B cell (primary cell): ENCODE results near the gene TP53AIP1.

Source experiments
- EZH2 ChIP-seq: IDR thresholded peaks from 2 replicates; pipeline ENCODE4 v1.6.1; 2012; ENCODE audit warnings: borderline replicate concordance, low read depth, mild to moderate bottlenecking, moderate library complexity, low read length; ENCODE audit not compliant: insufficient read depth, poor library complexity, severe bottlenecking
- TF ChIP-seq, protein P1 (sequence below): fragments of 200-600 bp; IDR thresholded peaks from one replicate; pipeline ENCODE4 v1.8.0; 2022; ENCODE audit warnings: antibody characterized with exemption, mild to moderate bottlenecking

DNA sequence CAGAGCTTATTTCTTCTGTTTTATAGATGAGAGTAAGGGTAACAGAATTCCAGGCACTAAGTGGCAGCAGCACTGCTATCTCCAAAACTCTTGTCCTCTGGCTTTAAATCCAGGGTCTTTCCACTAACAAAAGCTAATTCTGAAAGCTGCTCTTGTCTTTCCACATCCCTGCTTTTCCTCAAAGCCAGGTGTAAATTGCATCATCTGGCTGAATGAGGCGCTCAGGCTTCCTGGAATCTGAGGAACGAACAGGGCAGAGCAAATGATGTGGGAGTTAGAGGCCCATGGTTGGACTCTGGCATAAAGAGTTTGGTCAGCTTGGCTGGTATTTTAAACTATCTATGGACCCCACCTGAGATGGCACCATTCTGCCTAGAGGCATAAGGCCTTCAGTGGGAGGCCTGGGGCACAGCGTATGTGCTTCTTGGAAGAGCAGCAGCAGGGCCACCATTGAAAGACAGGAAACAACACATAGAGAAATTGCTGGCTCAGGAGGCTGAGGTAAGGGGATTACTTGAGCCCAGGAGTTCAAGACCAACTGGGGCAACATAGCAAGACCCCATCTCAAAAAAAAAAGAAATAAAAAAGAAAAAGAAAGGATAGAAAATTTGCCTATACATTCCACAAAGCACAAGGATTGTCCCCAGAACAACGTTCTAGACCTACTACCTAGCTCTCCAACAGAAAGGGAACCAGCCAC is 49.7 kb downstream of the TP53AIP1 start:
- TF ChIP-seq, protein P1, sequence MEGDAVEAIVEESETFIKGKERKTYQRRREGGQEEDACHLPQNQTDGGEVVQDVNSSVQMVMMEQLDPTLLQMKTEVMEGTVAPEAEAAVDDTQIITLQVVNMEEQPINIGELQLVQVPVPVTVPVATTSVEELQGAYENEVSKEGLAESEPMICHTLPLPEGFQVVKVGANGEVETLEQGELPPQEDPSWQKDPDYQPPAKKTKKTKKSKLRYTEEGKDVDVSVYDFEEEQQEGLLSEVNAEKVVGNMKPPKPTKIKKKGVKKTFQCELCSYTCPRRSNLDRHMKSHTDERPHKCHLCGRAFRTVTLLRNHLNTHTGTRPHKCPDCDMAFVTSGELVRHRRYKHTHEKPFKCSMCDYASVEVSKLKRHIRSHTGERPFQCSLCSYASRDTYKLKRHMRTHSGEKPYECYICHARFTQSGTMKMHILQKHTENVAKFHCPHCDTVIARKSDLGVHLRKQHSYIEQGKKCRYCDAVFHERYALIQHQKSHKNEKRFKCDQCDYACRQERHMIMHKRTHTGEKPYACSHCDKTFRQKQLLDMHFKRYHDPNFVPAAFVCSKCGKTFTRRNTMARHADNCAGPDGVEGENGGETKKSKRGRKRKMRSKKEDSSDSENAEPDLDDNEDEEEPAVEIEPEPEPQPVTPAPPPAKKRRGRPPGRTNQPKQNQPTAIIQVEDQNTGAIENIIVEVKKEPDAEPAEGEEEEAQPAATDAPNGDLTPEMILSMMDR = no peak
- TF ChIP-seq EZH2 = no peak
